ENCODE data around the gene LILRB3. TPM values are rescaled to one million over a fixed set of nuclear protein-coding genes. Genes with fewer than 3 reads are reported as not detected.
"Not testable (repeated sequence)": the region's sequence is repeated elsewhere in the genome, so short reads cannot be mapped to it uniquely, and the experiment has no call there.

LILRB3 gene
- total and polyA plus RNA-seq, 2 donors from 2014 or later = 1.4 to 10.0 TPM

DNA sequence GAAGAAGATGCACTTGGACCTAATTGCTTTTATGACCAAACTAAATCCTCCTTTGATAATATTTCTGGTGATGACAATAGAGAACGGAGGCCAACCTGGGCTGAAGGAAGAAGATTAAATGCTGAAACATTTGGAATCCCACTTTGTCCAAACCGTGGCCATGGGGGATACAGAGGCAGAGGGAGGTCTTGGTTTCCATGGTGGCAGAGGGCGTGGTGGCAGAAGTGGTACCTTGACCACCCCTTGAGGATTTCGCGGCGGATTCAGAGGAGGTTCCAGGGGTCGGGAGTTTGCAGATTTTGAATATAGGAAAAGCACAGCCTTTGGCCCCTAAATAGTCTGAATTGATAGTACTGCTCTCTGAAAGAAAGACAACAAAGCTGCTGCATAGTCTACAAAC, 7.2 kb upstream of the LILRB3 start:
- H3K27me3 ChIP-seq (ENCODE audit: control insufficient read depth, insufficient read depth, low read length) = no peaks in the 10 kb centered on the region
- no peak for FAIRE-seq
- intact Hi-C loops (cut with DNase I) = loop anchor here (10.0 kb wide), 1 partner anchor 55 kb away; the partner anchor contains the start of gene TMC4
- no peaks in the 10 kb centered on the region for H3K4me1 ChIP-seq (ENCODE audit: control insufficient read depth in 2 of 3, insufficient read depth in 2 of 3, low read depth in 1 of 3, low read length in 3 of 3)
- no peak overlapping the region for H3K27ac ChIP-seq (ENCODE audit: low read depth in 2 of 2, low read length in 2 of 2)
- no peak overlapping the region for H3K9ac ChIP-seq (ENCODE audit: low read length in 3 of 3)
- no peaks in the 10 kb centered on the region for H3K9me3 ChIP-seq (ENCODE audit: control insufficient read depth in 2 of 3, insufficient read depth in 1 of 3, low read length in 3 of 3)
- no peaks in the 10 kb centered on the region for H3K36me3 ChIP-seq (ENCODE audit: control insufficient read depth in 2 of 3, insufficient read depth in 3 of 3, low read length in 3 of 3)
- H3K4me3 ChIP-seq (ENCODE audit: low read length in 3 of 3) = no peak overlapping the region
- no peak for DNase-seq
- TF ChIP-seq, protein P1, sequence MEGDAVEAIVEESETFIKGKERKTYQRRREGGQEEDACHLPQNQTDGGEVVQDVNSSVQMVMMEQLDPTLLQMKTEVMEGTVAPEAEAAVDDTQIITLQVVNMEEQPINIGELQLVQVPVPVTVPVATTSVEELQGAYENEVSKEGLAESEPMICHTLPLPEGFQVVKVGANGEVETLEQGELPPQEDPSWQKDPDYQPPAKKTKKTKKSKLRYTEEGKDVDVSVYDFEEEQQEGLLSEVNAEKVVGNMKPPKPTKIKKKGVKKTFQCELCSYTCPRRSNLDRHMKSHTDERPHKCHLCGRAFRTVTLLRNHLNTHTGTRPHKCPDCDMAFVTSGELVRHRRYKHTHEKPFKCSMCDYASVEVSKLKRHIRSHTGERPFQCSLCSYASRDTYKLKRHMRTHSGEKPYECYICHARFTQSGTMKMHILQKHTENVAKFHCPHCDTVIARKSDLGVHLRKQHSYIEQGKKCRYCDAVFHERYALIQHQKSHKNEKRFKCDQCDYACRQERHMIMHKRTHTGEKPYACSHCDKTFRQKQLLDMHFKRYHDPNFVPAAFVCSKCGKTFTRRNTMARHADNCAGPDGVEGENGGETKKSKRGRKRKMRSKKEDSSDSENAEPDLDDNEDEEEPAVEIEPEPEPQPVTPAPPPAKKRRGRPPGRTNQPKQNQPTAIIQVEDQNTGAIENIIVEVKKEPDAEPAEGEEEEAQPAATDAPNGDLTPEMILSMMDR (IDR thresholded peaks at IDR 0.05; ENCODE audit: borderline replicate concordance, extremely low read depth, insufficient read depth) = no peak

DNA sequence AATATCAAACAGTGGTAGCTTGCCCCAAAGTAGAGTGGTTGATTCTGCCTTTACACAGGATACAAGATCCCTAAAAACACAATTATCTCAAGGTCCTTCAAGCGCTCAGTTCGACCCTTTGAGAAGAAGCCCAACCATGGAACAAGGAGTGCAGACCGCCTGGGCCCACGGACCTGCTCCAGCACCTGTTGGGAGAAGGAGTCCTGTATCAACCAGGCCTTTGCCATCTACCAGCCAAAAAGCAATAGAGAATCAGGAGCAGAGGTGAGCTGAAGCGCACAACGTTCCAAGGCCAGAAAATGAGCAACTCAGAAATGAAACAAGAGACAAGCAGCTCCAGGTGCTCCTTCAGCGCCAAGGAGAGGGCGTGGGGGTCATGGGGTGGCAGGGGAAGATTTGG, 6.3 kb upstream of the LILRB3 start:
- intact Hi-C loops (cut with DNase I) = no loop called here
- no peaks in the 10 kb centered on the region for H3K36me3 ChIP-seq (ENCODE audit: control insufficient read depth in 2 of 3, insufficient read depth in 3 of 3, low read length in 3 of 3)
- H3K27ac ChIP-seq (ENCODE audit: low read depth in 2 of 2, low read length in 2 of 2) = no peak overlapping the region
- no peaks in the 10 kb centered on the region for H3K27me3 ChIP-seq (ENCODE audit: control insufficient read depth, insufficient read depth, low read length)
- H3K9me3 ChIP-seq (ENCODE audit: control insufficient read depth in 2 of 3, insufficient read depth in 1 of 3, low read length in 3 of 3) = no peaks in the 10 kb centered on the region
- H3K4me3 ChIP-seq (ENCODE audit: low read length in 3 of 3) = no peak overlapping the region
- no peak overlapping the region for H3K9ac ChIP-seq (ENCODE audit: low read length in 3 of 3)
- no peaks in the 10 kb centered on the region for H3K4me1 ChIP-seq (ENCODE audit: control insufficient read depth in 2 of 3, insufficient read depth in 2 of 3, low read depth in 1 of 3, low read length in 3 of 3)
- TF ChIP-seq, protein P1 (IDR thresholded peaks at IDR 0.05; ENCODE audit: borderline replicate concordance, extremely low read depth, insufficient read depth) = no peak
- DNase-seq (no peak), FAIRE-seq (no peak)

DNA sequence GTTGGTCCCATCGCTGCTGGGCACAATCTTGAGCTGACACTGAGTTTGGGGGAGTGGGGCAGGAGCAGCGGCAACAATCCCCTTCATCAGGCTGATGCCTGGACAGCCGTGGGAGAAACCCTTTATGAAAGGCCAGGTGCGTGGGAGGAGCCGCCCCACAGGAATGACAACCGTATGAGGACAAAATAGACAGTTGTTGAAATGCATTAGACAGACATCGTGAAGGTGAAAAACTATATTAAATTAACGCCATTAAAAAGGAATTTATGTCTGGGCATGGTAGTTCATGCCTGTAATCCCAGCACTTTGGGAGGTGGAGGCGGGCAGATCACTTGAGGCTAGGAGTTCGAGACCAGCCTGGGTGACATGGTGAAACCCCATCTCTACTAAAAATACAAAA, 1.8 kb upstream of the LILRB3 start:
- H3K4me3 ChIP-seq (ENCODE audit: low read length in 3 of 3); H3K9me3 ChIP-seq (ENCODE audit: control insufficient read depth in 2 of 3, insufficient read depth in 1 of 3, low read length in 3 of 3); intact Hi-C loops (cut with DNase I); DNase-seq; H3K36me3 ChIP-seq (ENCODE audit: control insufficient read depth in 2 of 3, insufficient read depth in 3 of 3, low read length in 3 of 3); H3K4me1 ChIP-seq (ENCODE audit: control insufficient read depth in 2 of 3, insufficient read depth in 2 of 3, low read depth in 1 of 3, low read length in 3 of 3); FAIRE-seq; H3K9ac ChIP-seq (ENCODE audit: low read length in 3 of 3); H3K27ac ChIP-seq (ENCODE audit: low read depth in 2 of 2, low read length in 2 of 2); H3K27me3 ChIP-seq (ENCODE audit: control insufficient read depth, insufficient read depth, low read length): not testable (repeated sequence)

DNA sequence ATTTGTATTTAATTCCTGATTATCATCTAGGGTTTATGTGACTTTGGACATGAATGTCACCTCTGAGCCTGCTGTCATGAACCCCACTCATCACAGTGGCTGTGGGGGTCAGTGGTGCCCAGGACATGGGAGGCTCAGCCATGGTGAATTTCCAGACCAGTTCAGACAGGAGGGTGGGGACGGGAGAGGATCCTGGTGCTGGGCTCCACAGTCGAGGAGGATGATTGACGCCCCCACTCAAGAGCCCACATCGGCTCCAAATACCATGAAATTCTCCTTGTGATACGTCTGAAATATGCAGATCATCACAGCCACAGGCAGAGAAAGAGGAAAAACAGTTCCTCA, 1.1 kb upstream of the LILRB3 start:
- H3K9ac ChIP-seq (ENCODE audit: low read length in 3 of 3); DNase-seq; H3K36me3 ChIP-seq (ENCODE audit: control insufficient read depth in 2 of 3, insufficient read depth in 3 of 3, low read length in 3 of 3); H3K9me3 ChIP-seq (ENCODE audit: control insufficient read depth in 2 of 3, insufficient read depth in 1 of 3, low read length in 3 of 3); H3K27me3 ChIP-seq (ENCODE audit: control insufficient read depth, insufficient read depth, low read length); FAIRE-seq; intact Hi-C loops (cut with DNase I); H3K4me1 ChIP-seq (ENCODE audit: control insufficient read depth in 2 of 3, insufficient read depth in 2 of 3, low read depth in 1 of 3, low read length in 3 of 3); H3K27ac ChIP-seq (ENCODE audit: low read depth in 2 of 2, low read length in 2 of 2); H3K4me3 ChIP-seq (ENCODE audit: low read length in 3 of 3): not testable (repeated sequence)

DNA sequence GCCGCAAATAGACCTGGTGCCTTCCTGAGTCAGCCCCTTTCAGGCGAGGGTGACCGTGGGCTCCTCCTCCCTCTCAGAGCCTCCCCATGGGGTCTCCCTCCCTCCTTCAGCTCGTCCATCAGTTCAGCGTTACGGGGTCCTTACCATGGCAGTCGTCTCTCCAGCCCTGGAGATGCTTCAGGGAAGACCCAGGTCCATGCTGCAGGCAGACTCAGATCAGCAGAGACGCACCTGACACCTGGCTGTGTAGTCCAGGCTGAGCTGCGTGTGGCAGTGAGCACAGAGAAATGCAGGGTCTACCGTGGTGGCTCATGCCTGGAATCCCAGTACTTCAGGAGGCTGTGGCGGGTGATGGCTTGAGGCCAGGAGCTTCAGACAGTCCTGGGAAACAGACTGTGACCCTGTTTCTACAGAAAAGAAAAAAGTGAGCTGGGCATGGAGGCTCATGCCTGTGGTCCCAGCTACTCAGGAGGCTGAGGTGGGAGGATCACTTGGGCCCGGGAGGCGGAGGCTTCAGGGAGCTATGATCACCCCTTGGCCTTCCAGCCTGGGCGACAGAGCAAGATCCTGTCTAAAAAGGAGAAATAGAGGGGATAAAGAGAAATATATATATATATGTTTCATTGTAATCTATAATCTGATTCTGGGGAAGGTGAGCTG, 600 bp upstream of the LILRB3 start:
- H3K9me3 ChIP-seq (ENCODE audit: control insufficient read depth in 2 of 3, insufficient read depth in 1 of 3, low read length in 3 of 3); H3K4me1 ChIP-seq (ENCODE audit: control insufficient read depth in 2 of 3, insufficient read depth in 2 of 3, low read depth in 1 of 3, low read length in 3 of 3); H3K9ac ChIP-seq (ENCODE audit: low read length in 3 of 3); H3K27ac ChIP-seq (ENCODE audit: low read depth in 2 of 2, low read length in 2 of 2); H3K4me3 ChIP-seq (ENCODE audit: low read length in 3 of 3); H3K27me3 ChIP-seq (ENCODE audit: control insufficient read depth, insufficient read depth, low read length); intact Hi-C loops (cut with DNase I); FAIRE-seq; H3K36me3 ChIP-seq (ENCODE audit: control insufficient read depth in 2 of 3, insufficient read depth in 3 of 3, low read length in 3 of 3); DNase-seq: not testable (repeated sequence)

DNA sequence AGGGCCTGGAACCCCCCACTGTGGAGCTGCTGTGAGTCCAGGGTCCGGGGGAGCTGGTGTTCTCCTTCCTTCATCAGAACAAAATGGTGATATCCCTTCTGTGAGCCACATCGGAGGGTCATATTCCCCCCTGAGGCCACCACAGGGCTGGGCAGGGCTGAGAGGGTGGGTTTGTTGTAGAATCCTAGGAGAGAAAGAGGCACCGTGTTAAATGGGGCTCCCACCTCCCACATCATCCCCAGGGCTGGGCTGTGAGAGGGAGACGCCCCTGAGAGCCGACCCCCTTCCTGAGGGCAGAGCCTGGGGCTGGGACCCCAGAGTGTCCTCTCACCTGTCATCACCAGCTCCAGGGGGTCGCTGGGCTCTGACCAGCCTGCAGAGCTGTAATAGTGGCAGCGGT, 860 bp downstream of the LILRB3 start:
- H3K9me3 ChIP-seq (ENCODE audit: control insufficient read depth in 2 of 3, insufficient read depth in 1 of 3, low read length in 3 of 3); DNase-seq; H3K27ac ChIP-seq (ENCODE audit: low read depth in 2 of 2, low read length in 2 of 2); H3K36me3 ChIP-seq (ENCODE audit: control insufficient read depth in 2 of 3, insufficient read depth in 3 of 3, low read length in 3 of 3); H3K4me1 ChIP-seq (ENCODE audit: control insufficient read depth in 2 of 3, insufficient read depth in 2 of 3, low read depth in 1 of 3, low read length in 3 of 3); intact Hi-C loops (cut with DNase I); H3K27me3 ChIP-seq (ENCODE audit: control insufficient read depth, insufficient read depth, low read length); H3K4me3 ChIP-seq (ENCODE audit: low read length in 3 of 3); FAIRE-seq; H3K9ac ChIP-seq (ENCODE audit: low read length in 3 of 3): not testable (repeated sequence)

DNA sequence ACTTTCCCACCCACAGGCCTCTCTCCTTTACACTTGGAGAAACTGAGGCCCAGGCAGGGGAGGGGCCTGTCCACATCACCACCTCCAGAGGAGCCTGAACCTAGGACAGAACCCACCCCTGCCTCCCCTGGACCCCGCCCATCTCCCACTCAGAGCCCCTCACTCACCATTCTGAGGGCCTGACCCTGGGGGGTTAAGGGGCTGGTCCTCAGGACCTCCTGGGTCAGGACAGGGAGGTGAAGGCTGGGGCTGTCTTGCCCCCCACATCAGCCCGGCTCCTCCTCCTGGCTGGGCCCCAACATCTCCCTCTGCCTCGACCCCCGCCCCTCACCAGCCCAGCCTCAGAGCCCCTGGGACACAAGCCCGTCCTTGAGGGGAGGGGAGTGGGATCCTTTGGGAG, 3.1 kb downstream of the LILRB3 start:
- H3K9me3 ChIP-seq (ENCODE audit: control insufficient read depth in 2 of 3, insufficient read depth in 1 of 3, low read length in 3 of 3); intact Hi-C loops (cut with DNase I); H3K4me1 ChIP-seq (ENCODE audit: control insufficient read depth in 2 of 3, insufficient read depth in 2 of 3, low read depth in 1 of 3, low read length in 3 of 3); H3K27ac ChIP-seq (ENCODE audit: low read depth in 2 of 2, low read length in 2 of 2); H3K27me3 ChIP-seq (ENCODE audit: control insufficient read depth, insufficient read depth, low read length); FAIRE-seq; H3K9ac ChIP-seq (ENCODE audit: low read length in 3 of 3); H3K4me3 ChIP-seq (ENCODE audit: low read length in 3 of 3); H3K36me3 ChIP-seq (ENCODE audit: control insufficient read depth in 2 of 3, insufficient read depth in 3 of 3, low read length in 3 of 3): not testable (repeated sequence)
- peak in 1 of 5 donors; percentile 38 for DNase-seq

All from kidney (tissue), 14 donors.